GM12891 (cell line): ENCODE results near the gene INSR.

Experiments used
- POLR2A ChIP-seq: IDR thresholded peaks from 2 replicates; pipeline ENCODE4 v1.6.1; 2011; ENCODE audit warnings: low read depth, low read length, control low read depth
- POLR2AphosphoS5 ChIP-seq: IDR thresholded peaks from 2 replicates; pipeline ENCODE4 v1.6.1; 2011; ENCODE audit warnings: low read depth, low read length, control low read depth

DNA sequence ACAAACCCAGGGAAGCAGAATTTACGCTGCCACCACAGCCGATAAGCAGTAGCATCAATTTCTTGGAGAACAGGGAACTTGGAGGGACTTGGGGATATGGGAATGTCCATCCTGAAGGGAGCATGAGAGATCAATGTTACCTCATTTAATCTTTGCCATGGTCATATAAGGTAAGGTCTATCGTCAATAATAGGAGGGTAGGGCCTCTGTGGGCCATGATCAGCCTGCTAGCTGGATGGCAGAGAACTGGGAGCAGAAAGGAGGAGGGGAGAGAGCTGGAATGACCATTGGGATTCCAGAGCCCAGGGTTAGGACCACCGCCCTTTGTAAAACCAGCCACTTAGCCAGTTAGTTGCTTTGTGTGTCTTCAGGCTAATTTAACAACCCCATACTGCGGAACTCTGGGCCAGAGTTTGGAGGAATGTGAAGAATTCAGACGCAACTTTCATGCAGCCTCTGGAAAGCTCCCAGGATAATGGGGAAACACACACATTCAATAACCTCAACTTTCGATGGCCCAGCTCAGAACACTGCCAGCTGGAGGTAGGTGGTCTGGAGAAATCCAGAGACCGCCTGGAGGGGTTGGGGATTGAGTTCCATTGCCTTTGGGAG, 184.4 kb downstream of the INSR start:
- TF ChIP-seq POLR2AphosphoS5 = no peak
- TF ChIP-seq POLR2A = no peak
